ENCODE data around the gene FBN2. TPM values are rescaled to one million over a fixed set of nuclear protein-coding genes. Genes with fewer than 3 reads are reported as not detected.

Gene FBN2
- total RNA-seq, 3 donors from 2014 or later (not counting 1 experiment from before 2014, with no cell fraction given), result 0.31 to 0.70 (median 0.58) TPM

DNA sequence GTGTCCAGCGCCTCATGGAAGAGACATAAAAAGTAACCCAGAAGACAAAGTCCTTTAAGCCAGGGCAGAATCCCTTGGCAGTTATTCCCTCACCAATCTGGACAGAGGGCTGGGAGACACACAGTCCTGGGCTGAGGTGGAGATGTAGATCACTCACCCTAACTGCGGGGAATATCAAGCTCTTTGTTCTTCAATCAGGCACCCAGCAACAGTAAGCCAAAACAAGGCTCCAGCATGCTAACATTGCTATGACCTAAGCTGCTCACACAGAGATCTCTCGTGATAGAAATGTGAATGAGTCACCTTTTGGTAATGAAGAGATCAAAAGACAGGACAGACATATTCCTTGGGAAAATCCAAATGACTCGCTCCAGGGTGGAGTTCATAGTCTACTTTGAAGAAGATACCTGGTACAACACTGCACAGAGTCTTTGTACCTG lies 101.3 kb downstream of the FBN2 start:
- Histone ChIP-seq H3K4me1 (ENCODE audit: control insufficient read depth, insufficient read depth, low read length) (no peaks in the 10 kb centered on the region), H3K27ac (ENCODE audit: low read length) (no peak overlapping the region), H3K9me3 (ENCODE audit: control insufficient read depth, insufficient read depth, low read length) (no peaks in the 10 kb centered on the region), H3K4me3 (ENCODE audit: low read length) (no peak overlapping the region), H3K36me3 (ENCODE audit: control insufficient read depth, insufficient read depth, low read length) (no peaks in the 10 kb centered on the region), H3K27me3 (ENCODE audit: control insufficient read depth, insufficient read depth, low read length) (no peaks in the 10 kb centered on the region)
- intact Hi-C loops (cut with micrococcal nuclease), result no loop called here
- no peak overlapping the region for H3K27ac Mint-ChIP-seq
- H3K36me3 Mint-ChIP-seq, result no peaks in the 10 kb centered on the region
- no peak for TF ChIP-seq CTCF (IDR thresholded peaks at IDR 0.05)
- no peaks in the 10 kb centered on the region for H3K4me1 Mint-ChIP-seq
- DNase-seq (no peak), ATAC-seq (no peak)
- 94% methylated on average over 4 of the region's 4 CpGs for WGBS (ENCODE audit: insufficient coverage)
- peaks cover 0 to 2% of the 10 kb centered on the region in 2 donors for H3K9me3 Mint-ChIP-seq
- no peaks in the 10 kb centered on the region for H3K27me3 Mint-ChIP-seq (ENCODE audit: low read depth in 2 of 2)
- no peak overlapping the region for H3K4me3 Mint-ChIP-seq

DNA sequence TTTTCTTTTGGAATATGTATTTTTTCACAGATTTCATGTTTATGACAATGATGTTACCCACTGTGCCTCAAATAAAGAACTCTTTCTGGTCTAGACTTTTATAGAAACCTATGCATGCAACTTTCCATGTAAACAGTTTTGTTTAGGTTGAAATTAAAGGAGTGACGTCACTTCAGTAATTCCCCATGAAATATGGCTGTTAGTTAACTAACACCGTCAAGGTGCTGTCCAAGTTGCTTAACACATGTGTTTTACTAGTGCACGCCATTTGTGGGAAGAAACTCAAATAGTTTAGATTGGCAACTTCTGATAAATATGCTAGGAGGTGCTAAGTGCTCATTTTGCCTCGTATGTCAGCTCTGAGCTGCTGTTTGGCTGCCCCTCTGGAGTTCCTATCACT lies 102.2 kb downstream of the FBN2 start:
- Mint-ChIP-seq H3K27me3 (ENCODE audit: low read depth in 2 of 2) (no peaks in the 10 kb centered on the region), H3K4me1 (no peaks in the 10 kb centered on the region), H3K36me3 (no peaks in the 10 kb centered on the region), H3K9me3 (peaks cover 1 to 3% of the 10 kb centered on the region in 2 donors), H3K4me3 (no peak overlapping the region), H3K27ac (no peak overlapping the region)
- ATAC-seq, result no peak
- H3K36me3 ChIP-seq (ENCODE audit: control insufficient read depth, insufficient read depth, low read length), result no peaks in the 10 kb centered on the region
- H3K9me3 ChIP-seq (ENCODE audit: control insufficient read depth, insufficient read depth, low read length), result no peaks in the 10 kb centered on the region
- H3K27ac ChIP-seq (ENCODE audit: low read length), result no peak overlapping the region
- H3K27me3 ChIP-seq (ENCODE audit: control insufficient read depth, insufficient read depth, low read length), result no peaks in the 10 kb centered on the region
- no peak overlapping the region for H3K4me3 ChIP-seq (ENCODE audit: low read length)
- 80% methylated on average over 4 of the region's 4 CpGs for WGBS (ENCODE audit: insufficient coverage)
- intact Hi-C loops (cut with micrococcal nuclease), result no loop called here
- no peak for DNase-seq
- no peak for TF ChIP-seq CTCF (IDR thresholded peaks at IDR 0.05)
- no peaks in the 10 kb centered on the region for H3K4me1 ChIP-seq (ENCODE audit: control insufficient read depth, insufficient read depth, low read length)

DNA sequence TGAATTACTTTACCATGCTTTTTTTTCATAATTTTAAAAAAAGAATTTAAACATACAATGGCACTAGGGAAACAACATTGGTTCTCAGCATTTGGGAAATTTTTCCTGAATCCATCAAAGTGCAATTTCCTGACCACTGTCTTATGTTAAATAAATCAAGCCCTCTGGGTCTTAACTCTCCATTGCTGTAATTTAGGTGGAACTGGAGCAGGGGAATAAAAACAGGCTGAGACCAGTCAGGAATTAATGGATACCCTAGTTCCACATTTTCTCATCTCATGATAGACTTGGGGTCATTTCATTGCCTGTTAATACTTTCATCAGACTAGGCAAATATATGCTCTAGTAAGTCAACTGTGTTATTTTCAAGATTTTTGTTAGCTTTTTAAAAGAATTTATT lies 103.1 kb downstream of the FBN2 start:
- Histone ChIP-seq H3K36me3 (ENCODE audit: control insufficient read depth, insufficient read depth, low read length) (no peaks in the 10 kb centered on the region), H3K4me1 (ENCODE audit: control insufficient read depth, insufficient read depth, low read length) (no peaks in the 10 kb centered on the region), H3K27me3 (ENCODE audit: control insufficient read depth, insufficient read depth, low read length) (no peaks in the 10 kb centered on the region), H3K27ac (ENCODE audit: low read length) (no peak overlapping the region), H3K4me3 (ENCODE audit: low read length) (no peak overlapping the region), H3K9me3 (ENCODE audit: control insufficient read depth, insufficient read depth, low read length) (no peaks in the 10 kb centered on the region)
- no peak overlapping the region for H3K27ac Mint-ChIP-seq
- H3K4me1 Mint-ChIP-seq, result no peaks in the 10 kb centered on the region
- no peak overlapping the region for H3K4me3 Mint-ChIP-seq
- H3K27me3 Mint-ChIP-seq (ENCODE audit: low read depth in 2 of 2), result no peaks in the 10 kb centered on the region
- no peak for ATAC-seq
- no peak for DNase-seq
- TF ChIP-seq CTCF (IDR thresholded peaks at IDR 0.05), result no peak
- peaks cover 3 to 4% of the 10 kb centered on the region in 2 donors for H3K9me3 Mint-ChIP-seq
- intact Hi-C loops (cut with micrococcal nuclease), result no loop called here
- H3K36me3 Mint-ChIP-seq, result no peaks in the 10 kb centered on the region

- Histone ChIP-seq H3K27me3 (ENCODE audit: control insufficient read depth, insufficient read depth, low read length) (no peaks in the 10 kb centered on the region), H3K36me3 (ENCODE audit: control insufficient read depth, insufficient read depth, low read length) (no peaks in the 10 kb centered on the region), H3K9me3 (ENCODE audit: control insufficient read depth, insufficient read depth, low read length) (peaks cover 4% of the 10 kb centered on the region), H3K4me3 (ENCODE audit: low read length) (no peak overlapping the region), H3K4me1 (ENCODE audit: control insufficient read depth, insufficient read depth, low read length) (no peaks in the 10 kb centered on the region), H3K27ac (ENCODE audit: low read length) (no peak overlapping the region)
- DNase-seq (no peak), ATAC-seq (no peak)
- Mint-ChIP-seq H3K27ac (no peak overlapping the region), H3K4me1 (no peaks in the 10 kb centered on the region), H3K36me3 (no peaks in the 10 kb centered on the region), H3K4me3 (no peak overlapping the region), H3K27me3 (ENCODE audit: low read depth in 2 of 2) (no peaks in the 10 kb centered on the region), H3K9me3 (peaks cover 8 to 10% of the 10 kb centered on the region in 2 donors)
- intact Hi-C loops (cut with micrococcal nuclease), result no loop called here
- TF ChIP-seq CTCF (IDR thresholded peaks at IDR 0.05), result no peak
- 79% methylated on average over 1 of the region's 2 CpGs for WGBS (ENCODE audit: insufficient coverage)
These were observed 105.1 kb downstream of the FBN2 start for GRCh38 chr5:128432913-128433440.
